ENCODE measurements around the gene PHKB.
"Not testable (repeated sequence)": the region's sequence is repeated elsewhere in the genome, so short reads cannot be mapped to it uniquely, and the experiment has no call there.

PHKB gene

DNA sequence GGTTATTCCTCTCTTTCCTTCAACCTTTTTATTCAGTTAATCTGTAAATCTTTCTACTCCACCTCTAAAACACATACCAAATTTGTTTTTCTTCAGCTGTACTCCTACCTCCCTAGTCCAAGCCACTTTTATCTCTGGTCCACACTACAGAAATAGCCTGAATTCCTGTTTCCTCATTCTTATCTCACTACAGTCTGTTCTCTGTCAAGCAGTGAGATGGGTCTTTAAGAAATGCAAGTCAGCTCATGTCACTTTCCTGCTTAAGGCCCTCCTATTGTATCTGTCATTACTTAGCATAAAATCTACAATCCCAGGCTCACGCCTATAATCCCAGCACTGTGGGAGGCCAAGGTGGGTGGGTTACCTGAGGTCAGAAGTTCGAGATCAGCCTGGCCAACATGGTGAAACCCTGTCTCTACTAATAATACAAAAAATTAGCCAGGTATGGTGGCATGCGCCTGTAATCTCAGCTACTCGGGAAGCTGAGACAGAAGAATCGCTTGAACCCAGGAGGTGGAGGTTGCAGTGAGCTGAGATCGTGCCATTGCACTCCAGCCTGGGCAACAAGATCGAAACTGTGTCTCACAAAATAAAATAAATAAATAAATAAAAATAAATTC is 7.0 kb downstream of the PHKB start:
- in situ Hi-C loops (cut with MboI; ENCODE audit: low sequenced_read_pairs): not testable (repeated sequence)

DNA sequence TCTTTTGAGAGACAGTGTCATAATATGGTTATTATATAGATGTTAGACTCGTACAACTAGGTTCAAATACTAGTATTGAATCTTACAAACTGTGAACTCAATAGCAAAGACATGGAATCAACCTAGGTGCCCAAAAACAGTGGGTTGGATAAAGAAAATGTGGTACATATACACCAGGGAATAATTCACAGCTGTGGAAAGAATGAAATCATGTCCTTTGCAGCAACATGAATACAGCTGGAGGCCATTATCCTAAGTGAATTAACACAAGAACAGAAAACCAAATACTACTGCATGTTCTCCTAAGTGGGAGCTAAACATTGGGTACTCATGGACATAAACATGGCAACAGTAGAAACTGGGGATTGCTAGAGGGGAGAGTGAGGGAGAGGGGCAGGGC is 8.1 kb downstream of the PHKB start:
- in situ Hi-C loops (cut with MboI; ENCODE audit: low sequenced_read_pairs): no loop called here

DNA sequence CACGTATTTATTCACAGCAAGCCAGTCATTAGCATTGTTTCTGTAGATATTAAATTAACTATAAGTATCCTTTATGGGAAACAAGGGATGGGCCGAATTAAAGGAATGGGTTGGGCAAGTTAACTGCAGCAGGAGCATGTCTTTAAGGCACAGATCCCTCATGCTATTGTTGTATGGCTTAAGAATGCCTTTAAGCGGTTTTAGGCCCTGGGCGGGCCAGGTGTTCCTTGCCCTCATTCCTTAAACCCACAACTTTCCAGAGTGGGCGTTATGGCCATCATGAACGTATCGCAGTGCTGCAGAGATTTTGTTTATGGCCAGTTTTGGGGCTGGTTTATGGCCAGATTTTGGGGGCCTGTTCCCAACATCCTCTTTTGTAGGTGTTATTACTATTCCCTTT is 9.1 kb downstream of the PHKB start:
- in situ Hi-C loops (cut with MboI; ENCODE audit: low sequenced_read_pairs): no loop called here

DNA sequence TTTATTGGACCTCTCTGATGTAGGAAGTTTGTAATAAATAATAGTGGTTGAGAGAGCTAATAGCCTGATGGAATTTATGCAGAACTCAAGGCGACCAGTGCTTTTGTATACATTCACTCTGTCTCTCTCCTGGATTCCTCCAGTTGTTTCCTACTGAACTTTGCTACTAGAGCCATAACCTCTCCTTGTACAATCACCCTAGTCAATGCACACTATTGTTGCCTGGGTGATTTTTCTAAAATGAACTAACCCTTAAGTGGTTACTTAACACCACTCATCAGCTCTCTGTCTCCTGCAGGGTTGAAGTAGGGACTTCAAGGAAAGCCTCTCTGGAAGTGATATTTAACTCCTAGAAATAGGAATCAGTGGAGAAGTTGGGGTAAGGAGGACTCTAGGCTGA is 9.7 kb downstream of the PHKB start:
- in situ Hi-C loops (cut with MboI; ENCODE audit: low sequenced_read_pairs): no loop called here

DNA sequence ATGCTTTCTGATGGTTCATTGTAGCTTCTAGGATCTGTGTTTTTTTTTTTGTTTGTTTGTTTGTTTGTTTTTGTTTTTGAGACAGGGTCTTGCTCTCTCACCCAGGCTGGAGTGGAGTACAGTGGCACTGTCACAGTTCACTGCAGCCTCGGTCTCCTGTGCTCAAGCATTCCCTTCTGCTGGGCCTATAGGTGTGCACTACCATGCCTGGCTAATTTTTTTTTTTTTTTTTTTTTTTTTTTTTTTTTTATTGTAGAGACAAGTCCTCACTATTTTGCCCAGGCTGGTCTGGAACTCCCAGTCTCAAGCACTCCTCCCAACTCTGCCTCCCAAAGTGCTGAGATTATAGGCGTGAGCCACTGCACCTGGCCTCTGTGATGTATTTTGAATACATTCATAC is 11.9 kb downstream of the PHKB start:
- in situ Hi-C loops (cut with MboI; ENCODE audit: low sequenced_read_pairs): not testable (repeated sequence)

DNA sequence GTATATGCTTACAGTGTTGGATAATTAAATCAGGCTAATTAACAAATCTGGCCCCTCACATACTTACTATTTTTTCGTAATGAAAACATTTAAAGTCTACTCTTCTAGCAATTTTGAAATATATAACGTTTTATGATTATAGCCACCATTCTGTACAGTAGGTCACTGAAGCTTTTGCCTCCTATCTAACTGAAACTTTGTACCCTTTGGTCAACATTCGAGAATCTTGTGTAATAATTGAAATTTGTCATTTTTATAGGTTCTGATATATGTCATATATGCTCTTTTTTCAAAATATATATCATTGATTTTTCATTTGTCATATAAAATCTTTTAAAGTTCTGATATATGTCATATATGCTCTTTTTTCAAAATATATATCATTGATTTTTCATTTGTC is 12.7 kb downstream of the PHKB start:
- in situ Hi-C loops (cut with MboI; ENCODE audit: low sequenced_read_pairs): no loop called here

DNA sequence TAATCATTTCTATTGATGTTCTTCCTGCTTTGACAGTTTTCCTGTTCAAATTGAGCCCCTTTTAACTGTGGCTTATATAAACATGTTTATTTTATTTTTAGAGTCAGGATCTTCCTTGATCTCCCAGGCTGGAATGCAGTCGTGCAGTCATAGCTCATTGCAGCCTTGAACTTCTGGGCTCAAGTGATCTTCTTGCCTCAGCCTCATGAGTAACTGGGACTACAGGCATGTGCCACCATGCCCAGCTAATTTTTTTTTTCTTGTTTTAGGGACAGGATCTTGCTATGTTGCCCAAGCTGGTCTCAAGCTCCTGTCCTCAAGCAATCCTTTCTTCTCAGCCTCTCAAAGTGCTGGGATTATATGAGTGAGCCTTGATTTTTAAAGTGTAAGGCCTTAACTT is 14.7 kb downstream of the PHKB start:
- in situ Hi-C loops (cut with MboI; ENCODE audit: low sequenced_read_pairs): no loop called here

DNA sequence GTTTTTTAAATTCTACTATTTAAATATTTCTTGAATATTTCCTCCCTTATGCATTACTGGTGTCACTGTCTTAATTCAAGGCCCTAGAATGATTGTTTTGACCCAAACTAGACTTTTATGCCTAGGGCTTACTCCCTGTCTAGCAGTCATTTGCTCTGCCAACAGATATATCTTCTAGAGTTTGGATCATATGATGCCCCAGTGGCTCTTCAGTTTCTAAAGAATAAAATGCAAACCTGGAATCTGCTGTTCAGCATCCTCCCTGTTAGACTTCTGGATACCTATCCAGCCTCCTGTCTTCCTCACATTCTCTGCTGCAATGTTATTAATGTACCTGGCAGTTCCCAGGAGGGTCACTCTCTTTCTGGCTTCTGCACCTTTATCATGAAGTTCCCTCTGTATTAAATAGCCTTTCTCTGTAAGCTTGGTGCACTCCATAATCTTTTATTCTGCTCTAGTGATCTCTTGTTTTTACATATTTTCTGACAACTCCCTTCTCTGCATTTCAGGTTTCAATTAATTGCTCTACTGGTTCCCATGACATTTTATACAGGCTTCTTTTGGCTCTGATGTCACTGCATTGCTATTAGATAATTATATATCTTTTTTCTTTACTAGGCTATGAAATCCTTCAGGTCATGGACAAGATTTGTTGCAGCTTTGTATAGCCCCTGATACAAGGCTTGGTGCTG is 15.7 kb downstream of the PHKB start:
- in situ Hi-C loops (cut with MboI; ENCODE audit: low sequenced_read_pairs): no loop called here

DNA sequence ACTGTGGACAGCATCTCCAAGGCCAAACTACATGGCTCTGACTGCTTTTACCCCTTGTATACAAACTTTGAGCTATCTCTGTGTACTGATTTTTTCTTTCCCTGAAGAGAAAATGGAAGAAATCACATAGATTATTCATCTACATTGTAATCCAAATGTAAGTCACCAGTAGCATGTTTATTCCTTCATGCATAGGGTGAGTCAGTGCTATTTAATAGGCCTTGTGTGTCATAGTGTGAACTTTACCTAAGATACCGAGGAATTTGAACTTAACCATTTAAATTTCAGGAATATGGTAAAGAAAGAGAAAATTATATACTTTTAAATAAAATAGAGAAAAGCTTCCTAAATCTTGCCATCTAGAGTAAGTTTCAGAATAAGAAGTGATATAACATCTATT is 16.5 kb downstream of the PHKB start:
- in situ Hi-C loops (cut with MboI; ENCODE audit: low sequenced_read_pairs): no loop called here

DNA sequence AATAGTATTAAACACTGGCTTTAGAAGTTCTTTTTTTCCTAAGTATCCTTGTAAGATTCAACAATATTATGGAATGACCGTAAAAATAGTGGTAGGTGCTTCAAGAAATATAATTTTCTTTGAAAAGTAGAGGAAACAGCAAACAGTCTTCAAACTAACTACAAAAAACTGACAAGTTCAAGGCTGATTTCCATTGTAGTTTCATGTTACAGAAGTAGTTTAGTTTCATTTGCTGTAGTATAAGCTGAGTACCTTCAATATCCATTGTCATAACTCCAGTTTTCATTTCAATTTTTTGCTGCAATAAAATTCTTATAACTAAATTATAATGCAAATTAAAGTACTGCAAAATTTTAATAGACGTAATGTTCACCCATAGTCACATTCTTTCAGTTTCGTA is 19.3 kb downstream of the PHKB start:
- in situ Hi-C loops (cut with MboI; ENCODE audit: low sequenced_read_pairs): no loop called here

DNA sequence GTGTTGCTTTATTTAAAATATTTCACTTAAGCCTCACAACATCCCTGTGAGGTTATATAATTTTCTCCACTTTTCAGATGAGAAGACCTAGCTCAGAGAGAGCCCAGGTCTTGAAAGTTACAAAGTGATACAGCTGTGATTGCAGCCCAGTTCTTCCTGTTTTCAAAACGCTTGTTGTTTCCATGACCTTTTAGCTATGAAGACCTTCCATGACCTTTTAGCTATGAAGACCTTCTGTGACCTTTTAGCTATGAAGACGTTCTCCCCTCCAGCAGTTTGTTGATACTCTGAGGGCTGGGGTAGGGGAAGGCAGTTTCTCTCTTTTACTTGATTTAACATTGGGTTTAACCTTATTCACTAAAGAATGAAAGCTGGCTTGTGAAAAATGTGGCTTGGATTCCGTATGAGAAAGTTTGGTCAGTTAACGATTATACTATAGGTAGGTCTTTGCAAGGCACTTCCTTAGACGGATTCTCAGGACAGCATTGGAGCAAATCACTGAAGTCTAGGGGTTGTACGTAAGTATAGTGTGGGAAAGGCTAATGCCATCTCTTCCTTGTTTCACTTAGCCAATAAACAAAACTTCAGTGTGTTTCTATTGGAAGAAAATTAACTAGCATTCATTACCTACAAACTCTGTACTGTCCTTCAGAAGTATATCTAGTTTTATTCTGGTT is 20.7 kb downstream of the PHKB start:
- in situ Hi-C loops (cut with MboI; ENCODE audit: low sequenced_read_pairs): no loop called here

DNA sequence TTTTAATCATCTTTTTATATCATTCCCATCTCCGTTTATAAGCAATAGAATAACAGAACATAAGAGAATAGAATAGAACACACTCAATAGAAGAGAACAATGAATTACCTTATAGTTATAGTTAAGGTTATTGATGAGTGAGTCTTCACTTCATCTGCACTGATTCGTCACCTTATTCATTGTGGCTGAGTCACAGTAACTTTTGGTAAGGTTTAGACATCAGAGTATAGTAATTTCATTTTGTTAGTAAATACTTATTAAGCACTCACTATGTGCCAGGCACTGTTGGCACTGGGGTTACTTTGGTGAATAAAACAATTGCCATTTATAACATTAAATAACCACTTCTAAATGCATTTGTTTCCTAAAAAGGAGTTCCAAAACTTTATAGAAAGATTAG is 22.5 kb downstream of the PHKB start:
- in situ Hi-C loops (cut with MboI; ENCODE audit: low sequenced_read_pairs): no loop called here

DNA sequence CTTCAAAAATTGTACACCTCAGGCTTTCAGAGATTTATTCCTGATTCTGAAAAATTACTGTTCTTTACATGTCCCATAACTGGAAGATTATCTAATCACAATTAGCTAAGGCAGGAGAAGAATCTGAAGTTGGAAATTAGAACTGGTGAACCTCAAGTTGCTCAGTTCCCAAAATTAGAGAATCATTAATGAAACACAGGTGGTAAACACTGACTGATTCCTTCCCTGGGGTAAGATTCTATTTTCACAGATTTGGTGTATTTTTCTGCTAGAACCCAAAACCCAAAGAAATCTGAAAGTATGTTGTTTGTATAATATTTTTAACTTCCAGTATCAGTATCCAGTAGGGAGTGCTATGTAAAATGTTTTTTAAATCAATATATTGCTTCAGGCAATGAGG is 25.7 kb downstream of the PHKB start:
- in situ Hi-C loops (cut with MboI; ENCODE audit: low sequenced_read_pairs): no loop called here

DNA sequence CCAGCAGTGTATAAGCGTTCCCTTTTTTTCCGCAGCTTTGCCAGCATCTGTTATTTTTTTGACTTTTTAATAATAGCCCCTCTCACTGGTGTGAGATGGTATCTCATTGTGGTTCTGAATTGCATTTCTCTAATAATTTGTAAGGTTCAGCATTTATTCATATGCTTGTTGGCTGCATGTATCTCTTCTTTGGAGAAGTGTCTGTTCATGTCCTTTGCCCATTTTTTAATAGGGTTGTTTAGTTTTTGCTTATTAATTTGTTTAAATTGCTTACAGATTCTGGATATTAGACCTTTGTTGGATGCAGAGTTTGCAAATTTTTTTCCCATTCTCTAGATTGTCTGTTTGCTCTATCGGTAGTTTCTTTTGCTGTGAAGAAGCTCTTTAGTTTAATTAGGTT is 26.9 kb downstream of the PHKB start:
- in situ Hi-C loops (cut with MboI; ENCODE audit: low sequenced_read_pairs): no loop called here

DNA sequence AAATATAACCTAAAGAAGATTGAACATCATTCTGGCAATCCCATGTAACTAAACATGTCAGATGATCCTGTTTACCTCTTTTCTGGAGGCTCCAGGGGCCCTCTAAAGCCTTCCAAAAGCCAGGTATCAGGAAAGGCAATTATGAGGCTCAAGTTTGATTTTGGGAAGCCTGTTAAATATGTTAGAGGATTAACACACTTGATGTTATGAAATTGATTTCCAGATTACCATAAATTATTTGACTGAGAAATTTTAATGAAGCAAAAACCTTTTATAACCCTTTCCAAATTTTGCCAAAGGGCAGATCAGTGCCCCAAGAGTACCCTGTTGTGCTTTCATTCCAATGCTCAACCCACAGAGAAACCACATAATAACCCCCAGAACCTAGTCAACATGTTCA is 29.3 kb downstream of the PHKB start:
- in situ Hi-C loops (cut with MboI; ENCODE audit: low sequenced_read_pairs): no loop called here

DNA sequence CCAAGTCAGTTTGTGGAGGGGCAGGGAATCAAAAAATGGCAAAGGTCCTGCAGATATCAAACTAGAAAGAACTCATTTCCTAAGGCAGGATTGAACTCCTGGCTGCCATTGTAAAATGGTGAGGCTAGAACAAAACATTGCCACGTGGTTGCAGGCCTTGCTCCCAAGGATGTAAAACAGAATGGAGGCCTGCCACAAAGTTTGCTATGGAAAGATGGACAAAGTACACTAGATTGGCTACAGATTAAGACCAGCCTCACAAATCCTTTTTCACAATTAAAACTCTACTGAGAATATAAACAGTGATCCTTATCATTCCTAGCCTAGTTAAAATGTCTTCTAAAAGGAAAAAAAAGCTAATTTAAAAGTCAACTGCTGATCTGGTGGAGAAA is 30.9 kb downstream of the PHKB start:
- in situ Hi-C loops (cut with MboI; ENCODE audit: low sequenced_read_pairs): no loop called here

DNA sequence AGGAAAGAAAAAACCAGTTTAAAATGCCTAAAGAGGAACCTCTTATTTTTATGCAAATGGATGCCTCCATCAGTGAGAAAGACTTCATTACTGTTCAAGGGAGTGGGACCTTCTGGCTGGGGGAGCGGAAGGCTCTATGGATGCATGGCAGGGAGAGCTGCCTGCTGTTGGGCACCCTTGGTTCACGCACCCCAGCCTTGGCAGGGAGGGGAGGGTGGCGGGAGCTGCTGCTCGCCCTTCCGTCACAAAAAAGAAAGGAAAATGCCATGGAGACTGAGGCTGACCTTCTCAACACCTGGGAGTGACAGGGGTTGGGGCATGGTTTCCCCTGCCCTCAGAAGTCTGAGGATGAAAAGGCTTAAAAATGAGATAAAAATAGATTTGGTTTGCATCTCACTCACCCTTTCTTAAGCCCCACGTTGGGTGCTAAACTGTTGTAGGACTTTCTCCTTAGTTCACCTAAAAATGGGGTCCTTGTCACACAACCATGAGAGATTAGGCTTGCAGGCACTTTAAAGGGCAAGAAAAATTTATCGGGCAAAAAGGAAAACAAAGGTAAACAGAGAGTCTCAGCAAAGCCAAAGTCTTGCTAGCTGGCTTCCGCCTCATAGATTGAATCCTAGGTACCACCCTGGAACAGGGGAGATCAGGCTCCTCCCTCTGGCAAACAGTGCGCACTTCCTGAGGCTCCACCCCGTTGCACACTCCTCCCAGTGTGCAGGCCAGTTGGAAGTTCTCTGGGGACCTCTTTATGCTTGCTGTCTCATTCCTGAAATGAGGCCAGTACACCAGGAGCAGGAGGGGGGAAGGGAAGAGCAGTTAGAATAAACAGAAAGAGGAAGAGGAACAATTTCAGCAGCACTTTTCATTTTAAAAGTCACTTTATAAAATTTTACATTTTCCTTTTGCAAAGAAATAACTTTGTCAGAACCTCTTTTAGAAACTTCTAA is 31.6 kb downstream of the PHKB start:
- in situ Hi-C loops (cut with MboI; ENCODE audit: low sequenced_read_pairs): no loop called here

DNA sequence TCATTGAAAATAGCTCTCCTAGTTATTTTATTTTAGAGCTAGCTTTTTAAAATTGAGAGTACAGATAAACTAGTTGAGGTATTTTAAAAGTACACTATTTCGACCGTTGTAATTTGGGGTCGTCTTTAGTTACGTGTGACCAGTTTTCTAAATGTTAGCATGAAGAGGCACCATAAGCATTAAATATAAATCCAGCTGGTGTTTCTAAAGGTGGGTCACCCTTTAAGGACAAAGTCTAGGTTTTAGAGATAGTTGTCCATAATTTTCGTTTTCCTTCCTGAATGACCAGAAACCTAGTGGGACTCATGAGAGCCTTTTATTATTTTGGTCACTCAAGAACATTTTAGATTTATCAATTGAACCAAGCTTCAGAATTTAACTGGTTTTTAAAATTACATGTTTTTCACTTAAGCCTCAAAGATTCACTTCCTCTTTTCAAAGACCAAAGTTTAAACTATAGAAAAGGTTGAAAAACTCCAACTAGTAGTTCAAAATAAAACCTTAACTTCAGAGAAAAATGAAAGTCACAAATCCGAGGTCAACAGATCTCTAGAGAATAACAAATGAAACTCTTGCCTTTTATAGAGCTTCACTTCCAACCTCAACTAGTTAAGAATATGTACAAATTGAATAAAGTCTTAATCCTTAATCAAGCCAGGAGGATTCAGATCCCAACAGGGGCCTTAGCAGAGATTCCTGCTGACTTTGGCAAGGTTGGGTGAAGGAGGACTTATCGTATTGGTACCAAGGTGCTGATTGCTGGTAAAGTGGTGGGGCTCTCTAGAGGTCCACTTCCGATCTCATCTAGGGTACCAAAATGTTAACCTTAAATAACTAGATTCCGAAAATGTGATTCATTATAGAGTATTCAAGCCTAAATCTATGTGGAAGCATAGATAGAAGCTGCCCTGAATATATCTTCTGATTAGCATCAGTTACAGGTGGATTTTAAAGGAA is 32.5 kb downstream of the PHKB start:
- in situ Hi-C loops (cut with MboI; ENCODE audit: low sequenced_read_pairs): no loop called here

DNA sequence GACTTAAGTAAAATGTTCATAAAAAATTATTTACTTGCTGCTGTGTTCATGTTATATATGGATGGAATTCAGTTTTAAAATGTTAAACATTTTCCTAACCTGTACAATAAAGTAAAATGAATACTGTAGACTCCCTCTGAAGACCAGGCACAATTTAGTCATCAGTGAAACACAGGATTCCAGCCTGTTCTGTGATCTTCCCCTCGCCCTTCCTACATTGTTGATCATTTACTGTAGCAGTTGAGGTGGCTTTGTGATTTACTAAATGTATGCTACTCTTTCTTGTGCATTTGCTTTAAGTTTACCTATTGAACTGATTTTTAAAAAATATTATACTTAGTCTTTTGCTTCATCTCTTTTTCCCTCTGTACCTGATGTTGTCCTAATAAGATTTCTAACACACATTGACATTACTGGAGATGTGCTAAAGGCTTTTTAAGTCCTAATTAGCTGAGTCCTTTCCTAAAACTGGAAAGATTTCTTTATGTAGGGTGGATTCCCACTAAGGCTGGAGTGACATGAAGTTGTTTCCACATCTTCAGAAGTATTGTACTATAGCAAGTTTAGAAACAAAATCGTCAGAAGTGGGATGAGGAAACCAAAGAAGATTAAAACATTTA is 38.1 kb downstream of the PHKB start:
- in situ Hi-C loops (cut with MboI; ENCODE audit: low sequenced_read_pairs): no loop called here

All from HL-60/S4 treated with retinoic acid at 250 ng/mL for 4 days and 3 days (cell line).